ENCODE results near the gene DPH7.

DNA sequence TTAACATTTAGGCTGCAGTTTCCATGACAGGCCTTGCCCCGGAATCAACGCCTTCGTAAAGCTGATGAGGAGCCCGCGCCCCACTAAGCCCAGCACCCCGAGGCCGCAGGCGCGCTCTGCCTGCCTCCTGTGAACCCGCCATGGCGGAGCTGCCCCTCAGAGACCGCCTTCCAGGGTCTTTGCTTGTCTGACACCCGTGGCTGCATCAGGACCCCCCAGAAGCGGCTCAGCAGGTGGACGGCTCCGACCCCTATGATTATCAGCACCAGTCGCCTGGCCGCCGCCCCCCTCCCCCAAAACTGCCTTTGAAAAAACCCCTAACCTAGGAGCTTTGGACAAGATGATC is 507 bp upstream of the DPH7 start:
- no peak for TF ChIP-seq POLR2AphosphoS5 (IDR thresholded peaks at IDR 0.05; ENCODE audit: low read depth, low read length)
- TF ChIP-seq POLR2A (IDR thresholded peaks at IDR 0.05; ENCODE audit: low read depth, low read length): no peak
- no peak for TF ChIP-seq SPI1 (IDR thresholded peaks at IDR 0.05; ENCODE audit: low read depth, low read length)
- TF ChIP-seq TAF1 (IDR thresholded peaks at IDR 0.05; ENCODE audit: low read depth, low read length): no peak
